Measurements from ENCODE around the gene SMIM38.

SMIM38 gene

DNA sequence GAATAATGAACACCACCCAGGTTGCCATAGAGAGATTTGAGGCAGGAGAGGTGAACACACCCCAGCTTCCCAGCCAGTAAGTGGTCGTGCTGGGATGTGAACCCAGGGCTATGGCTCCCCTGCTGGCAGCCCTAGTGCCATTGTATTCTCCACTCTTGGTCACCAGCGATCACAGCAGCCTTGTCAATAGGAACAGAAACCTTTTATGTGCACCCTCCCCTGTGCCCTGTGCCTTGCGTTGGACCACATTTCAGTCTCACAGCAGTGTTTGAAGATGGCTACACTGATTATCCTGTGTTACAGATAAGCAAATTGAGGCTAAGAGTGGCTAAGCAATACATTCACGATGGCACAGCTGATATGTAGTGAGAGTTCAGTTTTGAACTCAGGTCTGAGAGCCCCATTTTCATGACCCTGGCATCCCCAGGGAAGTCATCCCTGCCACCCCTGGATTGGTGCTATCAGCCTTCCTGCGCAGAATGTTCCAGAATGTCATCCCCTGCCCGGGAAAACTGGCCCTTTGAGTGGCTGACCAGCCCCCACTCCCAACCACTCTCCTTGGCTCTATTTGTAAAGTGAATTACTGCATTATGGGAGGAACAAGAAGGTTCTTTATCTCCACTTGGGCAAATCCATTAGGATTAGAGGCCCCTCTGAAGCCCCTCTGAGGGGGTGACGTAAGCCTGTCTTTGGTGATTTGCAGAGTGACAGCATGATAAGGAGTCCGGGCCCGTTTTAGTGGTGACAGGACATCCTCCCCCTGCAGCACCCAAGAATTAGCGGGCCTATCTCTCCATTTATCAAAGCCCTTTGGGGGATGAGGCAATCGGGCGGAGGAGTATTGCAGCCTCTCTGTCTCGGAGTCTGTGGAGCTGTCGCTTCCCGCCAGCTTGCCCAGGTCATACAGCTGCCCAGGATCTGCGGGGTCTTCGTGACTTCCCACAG lies 30.9 kb downstream of the SMIM38 start:
- DNase-seq (ENCODE audit: low read depth), result no peak

DNA sequence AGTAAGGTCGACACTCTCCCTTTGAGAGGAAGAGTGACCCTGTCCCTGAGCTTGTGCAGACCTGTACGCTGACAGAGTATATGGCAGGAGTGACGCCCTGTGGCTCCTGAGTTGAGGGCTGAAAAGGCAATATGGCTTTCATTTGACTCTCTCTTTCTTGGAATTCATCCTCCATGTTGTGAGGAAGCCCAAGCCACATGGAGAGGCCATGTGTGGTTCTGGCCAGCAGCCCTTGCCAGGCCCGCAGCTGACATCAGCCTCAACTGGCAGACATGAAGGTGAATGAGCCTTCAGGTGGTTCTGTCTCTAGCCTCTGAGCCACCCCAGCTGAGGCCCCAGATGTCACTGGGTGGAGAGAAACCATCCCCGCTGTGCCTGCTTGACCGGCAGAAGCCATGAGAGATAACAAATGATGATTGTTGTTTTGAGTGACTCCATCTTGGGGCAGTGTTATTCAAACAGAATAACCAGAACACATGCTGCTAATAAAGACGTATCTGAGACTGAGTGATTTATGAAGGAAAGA lies 31.9 kb downstream of the SMIM38 start:
- DNase-seq (ENCODE audit: low read depth), result no peak

DNA sequence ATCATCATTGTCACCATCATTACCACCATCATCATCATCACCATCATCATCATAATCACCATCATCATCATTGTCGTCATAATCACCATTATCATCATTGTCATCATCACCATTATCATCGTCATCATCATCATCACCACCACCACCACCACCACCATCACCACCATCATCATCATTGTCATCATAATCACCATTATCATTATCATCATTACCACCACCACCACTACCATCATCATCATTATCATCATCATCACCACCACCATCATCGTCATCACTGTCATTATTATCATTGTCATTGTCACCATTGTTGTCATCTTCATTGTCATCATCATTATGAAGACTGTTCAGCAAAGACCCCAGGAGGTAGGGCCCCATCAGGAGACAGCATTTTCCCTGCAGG lies 33.3 kb downstream of the SMIM38 start:
- DNase-seq (ENCODE audit: low read depth), result no peak

GRCh38 chr11:69190796-69191536 lies 35.2 kb downstream of the SMIM38 start:
- no peak for DNase-seq (ENCODE audit: low read depth)

GRCh38 chr11:69192301-69192721 lies 36.6 kb downstream of the SMIM38 start:
- DNase-seq (ENCODE audit: low read depth), result no peak

GRCh38 chr11:69193151-69193550 lies 37.4 kb downstream of the SMIM38 start:
- DNase-seq (ENCODE audit: low read depth), result no peak

DNA sequence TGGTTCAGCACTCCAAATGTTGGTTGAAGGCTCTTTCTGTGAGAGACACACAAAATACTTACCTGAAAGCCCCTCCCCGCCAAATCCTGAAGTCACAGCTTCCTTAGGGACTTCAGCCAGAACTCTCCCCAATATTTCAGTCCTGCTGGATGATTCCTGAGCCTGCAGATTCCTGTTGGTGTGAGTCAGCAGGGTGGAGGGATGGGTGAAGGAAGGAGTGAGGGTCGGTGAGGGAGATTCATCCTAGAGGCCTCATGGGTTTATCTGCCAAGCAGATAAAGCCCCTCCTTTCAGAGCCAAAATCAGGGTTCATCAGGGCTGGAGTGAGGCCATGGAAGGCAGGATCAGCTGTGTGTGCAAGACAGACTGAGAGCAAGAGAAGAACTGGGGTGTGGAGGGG lies 37.9 kb downstream of the SMIM38 start:
- no peak for DNase-seq (ENCODE audit: low read depth)

DNA sequence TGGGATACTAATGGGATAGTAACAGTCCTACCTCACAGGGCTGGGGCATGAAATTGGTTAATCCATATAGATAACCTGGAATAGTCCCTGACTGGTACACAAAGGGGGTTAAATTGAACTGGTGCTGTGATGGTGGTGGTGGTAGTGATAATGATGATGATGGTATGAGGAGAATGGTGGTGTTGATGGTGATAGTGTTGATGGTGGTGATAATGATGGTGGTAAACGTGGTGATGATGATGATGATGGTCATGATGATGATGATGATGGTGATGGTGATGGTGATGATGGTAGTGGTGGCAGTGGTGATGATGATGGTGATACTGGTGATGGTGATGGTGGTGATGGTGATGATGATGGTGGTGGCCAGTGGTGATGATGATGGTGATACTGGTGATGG lies 38.7 kb downstream of the SMIM38 start:
- DNase-seq (ENCODE audit: low read depth), result no peak

GRCh38 chr11:69194956-69195355 lies 39.2 kb downstream of the SMIM38 start:
- DNase-seq (ENCODE audit: low read depth), result no peak

GRCh38 chr11:69195824-69196782 lies 40.4 kb downstream of the SMIM38 start:
- no peak for DNase-seq (ENCODE audit: low read depth)

- no peak for DNase-seq (ENCODE audit: low read depth)
These were observed 41.0 kb downstream of the SMIM38 start for GRCh38 chr11:69196783-69197169.

DNA sequence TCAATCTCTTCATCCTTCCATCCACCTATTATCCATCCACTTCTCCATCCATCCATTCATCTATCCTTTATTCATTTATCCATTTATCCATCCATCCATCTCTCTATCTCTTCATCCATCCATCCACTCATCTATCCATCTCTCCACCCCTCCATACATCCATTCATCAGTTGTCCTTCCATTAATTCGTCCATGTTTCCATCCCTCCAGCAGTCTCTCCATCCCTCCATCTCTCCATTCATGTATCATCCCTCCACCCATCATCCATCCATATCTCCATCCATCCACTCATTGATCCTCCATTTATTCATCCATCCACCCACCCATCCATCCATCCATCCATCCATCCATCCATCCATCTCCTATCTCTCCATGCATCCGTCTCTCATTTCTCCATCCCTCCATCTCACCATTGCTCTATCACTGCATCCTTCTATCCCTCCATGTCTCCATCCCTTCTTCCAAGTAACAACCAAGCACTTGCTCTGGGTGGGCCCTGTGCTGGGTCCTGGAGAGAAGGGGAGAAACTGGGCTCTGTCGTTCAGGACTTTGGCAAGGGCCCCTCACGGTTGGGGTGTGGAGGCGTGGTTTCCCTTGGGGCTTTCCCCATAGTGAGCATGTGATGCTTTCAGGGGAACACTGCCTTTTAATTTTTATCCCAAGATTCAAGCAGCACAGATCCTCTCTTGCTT lies 43.3 kb downstream of the SMIM38 start:
- no peak for DNase-seq (ENCODE audit: low read depth)

DNA sequence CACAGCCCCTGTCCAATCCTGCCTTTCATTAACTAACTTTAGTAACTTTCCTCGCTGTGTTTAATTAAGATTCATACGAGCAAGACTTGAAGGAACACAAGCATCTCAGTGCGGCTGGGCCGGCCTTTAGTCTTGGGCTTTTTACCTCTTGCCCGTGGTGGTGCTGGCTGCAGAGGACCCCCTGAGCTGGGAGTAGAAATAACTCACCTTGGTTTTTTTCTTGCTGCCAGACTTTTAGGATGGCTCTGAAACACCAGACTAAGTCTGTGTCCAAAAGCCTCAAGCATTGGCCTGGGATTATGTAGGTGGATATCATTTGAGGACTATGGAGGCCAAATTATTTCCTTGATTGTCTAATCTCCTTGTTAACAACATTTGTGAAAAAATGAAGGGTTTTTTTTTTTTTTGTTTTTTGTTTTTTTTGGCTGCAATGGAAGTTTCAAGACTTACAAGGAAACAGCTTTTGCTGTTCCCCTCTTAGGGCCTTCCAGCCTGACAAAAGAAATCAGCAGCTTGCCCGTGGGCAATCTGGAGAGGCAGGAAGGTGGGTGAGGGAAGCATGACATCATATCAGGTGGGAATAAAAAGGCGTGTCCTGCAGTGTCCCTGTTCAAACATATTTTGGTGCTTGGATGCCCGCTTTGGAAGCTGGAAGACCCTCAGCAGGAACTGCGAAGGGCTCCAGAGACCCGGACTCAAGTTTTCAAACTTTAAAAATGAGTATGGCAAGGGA lies 44.0 kb downstream of the SMIM38 start:
- DNase-seq (ENCODE audit: low read depth), result no peak

DNA sequence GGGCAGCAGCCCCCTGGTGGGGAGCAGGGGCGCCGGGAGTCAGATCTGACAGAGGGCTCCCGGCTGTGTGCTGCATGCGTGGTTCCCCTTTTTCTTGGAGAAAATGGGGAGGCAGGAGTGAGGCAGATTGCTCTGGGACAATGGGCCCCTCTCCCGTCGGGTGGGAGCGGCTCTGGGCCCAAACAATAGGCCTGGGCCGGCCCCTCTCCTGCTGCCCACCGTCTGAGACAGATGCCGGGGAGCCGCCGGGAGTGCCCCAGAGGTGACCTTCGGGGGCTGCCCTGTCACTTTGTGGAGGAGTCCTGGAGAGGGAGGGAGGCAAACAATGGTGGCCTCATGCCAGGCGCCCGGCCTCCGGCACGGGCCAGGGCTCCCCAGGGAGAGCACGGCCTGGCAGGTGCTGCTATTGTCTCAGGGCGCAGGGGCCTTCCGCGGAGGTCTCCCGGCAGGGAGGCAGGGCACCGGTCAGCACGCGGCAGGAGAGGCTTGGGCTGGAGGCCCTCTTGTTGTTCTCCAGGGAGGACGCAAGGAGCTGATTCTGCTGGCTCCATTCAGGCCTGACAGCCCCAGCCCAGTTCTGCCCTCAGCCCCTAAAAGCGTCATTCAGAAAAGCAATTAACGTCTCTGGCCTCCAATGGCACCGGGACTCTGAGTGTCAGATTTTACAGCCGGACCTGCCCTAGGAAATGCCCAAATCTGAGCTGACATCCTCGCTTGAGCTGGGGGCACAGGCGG lies 44.8 kb downstream of the SMIM38 start:
- no peak for DNase-seq (ENCODE audit: low read depth)

GRCh38 chr11:69201066-69201365 lies 45.3 kb downstream of the SMIM38 start:
- DNase-seq (ENCODE audit: low read depth), result no peak

DNA sequence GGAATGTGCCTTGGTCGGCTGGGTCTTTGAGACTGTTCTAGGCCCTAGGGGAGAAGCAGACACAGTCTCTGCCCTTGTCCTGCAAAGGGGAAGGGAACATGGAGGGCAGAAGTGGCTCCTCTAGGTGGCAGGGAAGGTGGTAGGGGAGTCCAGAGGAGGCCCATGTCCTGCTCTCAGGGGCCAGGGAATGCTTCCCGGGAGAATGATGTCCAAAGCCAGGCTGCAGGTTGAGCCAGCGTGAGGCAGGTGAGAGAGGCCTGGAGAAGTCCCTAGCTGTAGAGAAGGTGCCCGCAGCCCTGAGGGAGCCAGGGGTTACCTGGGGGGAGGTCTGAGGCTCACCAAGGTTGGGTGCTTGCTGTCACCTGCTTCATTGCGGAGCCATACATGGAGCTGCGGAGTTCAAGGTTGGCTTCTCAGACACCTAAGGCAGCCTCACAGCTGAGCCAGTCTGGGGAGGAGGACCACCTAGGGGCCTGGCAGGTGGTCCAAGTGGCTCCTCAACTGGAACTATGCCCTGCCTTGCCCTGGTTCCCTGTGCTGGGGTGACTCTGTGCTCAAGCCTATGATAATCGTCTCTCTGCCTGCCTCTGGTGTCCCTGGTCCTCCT lies 46.1 kb downstream of the SMIM38 start:
- no peak for DNase-seq (ENCODE audit: low read depth)

DNA sequence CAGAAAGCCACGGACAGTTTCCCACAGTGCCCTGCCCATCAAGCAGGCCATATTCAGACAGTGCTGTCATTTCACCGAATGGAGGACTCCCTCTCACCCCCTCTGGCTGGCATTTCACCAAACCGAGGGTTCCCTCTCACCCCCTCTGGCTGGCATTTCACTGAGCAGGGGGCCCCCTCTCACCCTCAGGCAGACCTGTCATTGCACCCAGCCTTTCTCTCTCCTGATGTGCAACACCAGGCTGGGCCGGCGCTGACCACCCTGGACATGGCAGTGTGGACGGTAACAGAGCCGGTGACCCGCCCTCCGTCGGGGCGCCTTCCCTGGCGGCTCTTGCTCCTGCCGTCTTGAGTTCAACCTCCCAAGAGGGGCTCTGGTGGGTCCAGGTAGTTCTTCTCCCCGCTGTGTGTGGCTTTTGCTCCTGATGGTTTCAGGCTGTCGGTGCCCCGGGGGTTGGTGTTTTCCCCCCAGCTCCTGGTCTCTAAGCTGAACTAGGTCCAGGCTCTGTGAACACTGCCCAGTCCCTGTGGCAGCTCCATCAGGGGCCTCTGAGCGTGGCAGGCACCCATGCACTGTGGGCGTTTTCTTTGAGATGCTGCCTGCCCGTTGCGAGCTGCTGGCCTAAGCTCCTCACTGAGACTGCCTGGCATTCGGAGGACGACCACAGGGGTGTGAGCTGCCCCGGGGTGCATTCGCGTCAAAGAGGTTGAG lies 46.9 kb downstream of the SMIM38 start:
- no peak for DNase-seq (ENCODE audit: low read depth)

DNA sequence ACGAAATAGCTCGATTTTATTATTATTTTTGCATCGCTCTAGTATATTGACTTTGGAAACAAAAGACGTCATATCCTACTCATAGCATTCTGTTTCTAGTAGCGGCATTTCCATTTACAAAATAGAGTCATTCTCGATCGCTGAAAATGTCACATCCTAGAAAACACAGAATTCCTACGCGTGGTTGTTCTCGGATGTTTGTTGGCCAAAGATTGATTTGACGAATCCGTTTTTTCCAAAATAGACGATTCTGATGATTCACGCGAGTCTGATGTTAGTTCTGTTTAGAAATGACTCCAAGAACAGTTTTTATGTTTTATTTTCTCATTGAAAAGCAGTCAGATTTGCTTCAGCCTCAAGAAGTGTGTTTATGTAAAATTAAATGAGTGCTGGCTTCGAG lies 47.6 kb downstream of the SMIM38 start:
- DNase-seq (ENCODE audit: low read depth), result no peak

GRCh38 chr11:69203901-69204245 lies 48.1 kb downstream of the SMIM38 start:
- no peak for DNase-seq (ENCODE audit: low read depth)

Data from stimulated activated CD8-positive, alpha-beta memory T cell treated with anti-CD3 and anti-CD28 coated beads, Interleukin-12 subunit alpha, Interleukin-12 subunit beta, amount 100 ng/mL, for 1 hour (primary cell).